Measurements from ENCODE around the gene THRB.

The THRB gene

GRCh38 chr3:24460974-24461373, 33.7 kb downstream of the THRB start:
- no peaks in the 10 kb centered on the region for H3K9me3 Mint-ChIP-seq
- DNase-seq = no peak
- no peak overlapping the region for H3K27ac Mint-ChIP-seq
- peaks cover 9% of the 10 kb centered on the region for H3K27me3 Mint-ChIP-seq (ENCODE audit: low read depth, poor library complexity)
- H3K4me1 Mint-ChIP-seq = no peaks in the 10 kb centered on the region
- no peak overlapping the region for H3K4me3 Mint-ChIP-seq
- H3K36me3 Mint-ChIP-seq (ENCODE audit: low read depth) = no peaks in the 10 kb centered on the region
- TF ChIP-seq CTCF (IDR thresholded peaks at IDR 0.05) = no peak

GRCh38 chr3:24457719-24458118, 36.9 kb downstream of the THRB start:
- no peaks in the 10 kb centered on the region for H3K36me3 Mint-ChIP-seq (ENCODE audit: low read depth)
- no peaks in the 10 kb centered on the region for H3K4me1 Mint-ChIP-seq
- peaks cover 6% of the 10 kb centered on the region for H3K27me3 Mint-ChIP-seq (ENCODE audit: low read depth, poor library complexity)
- no peaks in the 10 kb centered on the region for H3K9me3 Mint-ChIP-seq
- no peak for TF ChIP-seq CTCF (IDR thresholded peaks at IDR 0.05)
- no peak for DNase-seq
- no peak overlapping the region for H3K4me3 Mint-ChIP-seq
- no peak overlapping the region for H3K27ac Mint-ChIP-seq

- peaks cover 4% of the 10 kb centered on the region for H3K4me1 Mint-ChIP-seq
- H3K36me3 Mint-ChIP-seq (ENCODE audit: low read depth) = no peaks in the 10 kb centered on the region
- TF ChIP-seq CTCF (IDR thresholded peaks at IDR 0.05) = no peak
- DNase-seq = no peak
- H3K27me3 Mint-ChIP-seq (ENCODE audit: low read depth, poor library complexity) = peaks cover 1% of the 10 kb centered on the region
- no peak overlapping the region for H3K27ac Mint-ChIP-seq
- H3K9me3 Mint-ChIP-seq = no peaks in the 10 kb centered on the region
- no peak overlapping the region for H3K4me3 Mint-ChIP-seq
Measured at GRCh38 chr3:24454856-24455255, 39.8 kb downstream of the THRB start.

GRCh38 chr3:24454393-24454792, 40.3 kb downstream of the THRB start:
- peaks cover 4% of the 10 kb centered on the region for H3K4me1 Mint-ChIP-seq
- H3K27ac Mint-ChIP-seq = no peak overlapping the region
- peaks cover 3% of the 10 kb centered on the region for H3K27me3 Mint-ChIP-seq (ENCODE audit: low read depth, poor library complexity)
- H3K36me3 Mint-ChIP-seq (ENCODE audit: low read depth) = no peaks in the 10 kb centered on the region
- no peak overlapping the region for H3K4me3 Mint-ChIP-seq
- no peak for DNase-seq
- no peaks in the 10 kb centered on the region for H3K9me3 Mint-ChIP-seq
- TF ChIP-seq CTCF (IDR thresholded peaks at IDR 0.05) = no peak

- Mint-ChIP-seq H3K4me3 (no peak overlapping the region), H3K36me3 (ENCODE audit: low read depth) (no peaks in the 10 kb centered on the region), H3K9me3 (no peaks in the 10 kb centered on the region), H3K4me1 (peaks cover 13% of the 10 kb centered on the region), H3K27ac (no peak overlapping the region), H3K27me3 (ENCODE audit: low read depth, poor library complexity) (peaks cover 3% of the 10 kb centered on the region)
- DNase-seq = no peak
- TF ChIP-seq CTCF (IDR thresholded peaks at IDR 0.05) = no peak
Measured at GRCh38 chr3:24451461-24452099, 43.1 kb downstream of the THRB start.

GRCh38 chr3:24450160-24450907, 44.3 kb downstream of the THRB start:
- H3K27me3 Mint-ChIP-seq (ENCODE audit: low read depth, poor library complexity) = peaks cover 3% of the 10 kb centered on the region
- TF ChIP-seq CTCF (IDR thresholded peaks at IDR 0.05) = no peak
- no peaks in the 10 kb centered on the region for H3K9me3 Mint-ChIP-seq
- no peak overlapping the region for H3K27ac Mint-ChIP-seq
- DNase-seq = no peak
- H3K36me3 Mint-ChIP-seq (ENCODE audit: low read depth) = no peaks in the 10 kb centered on the region
- H3K4me1 Mint-ChIP-seq = peaks cover 13% of the 10 kb centered on the region
- no peak overlapping the region for H3K4me3 Mint-ChIP-seq
